Islet of Langerhans (tissue), 1 donor: ENCODE results near the gene SYDE1.

Experiments
- FAIRE-seq: peaks from one replicate; lab custom pipeline; 2011; peaks lifted over from hg19 to GRCh38; lab: Jason Lieb, UNC

Gene SYDE1

GRCh38 chr19:15124572-15125231 is 17.5 kb downstream of the SYDE1 start:
- no peak for FAIRE-seq

- peak; percentile 77 for FAIRE-seq
These were observed 18.2 kb downstream of the SYDE1 start for GRCh38 chr19:15125232-15126067.

- no peak for FAIRE-seq
These were observed 19.1 kb downstream of the SYDE1 start for GRCh38 chr19:15126131-15126910.

GRCh38 chr19:15128162-15128770 is 21.1 kb downstream of the SYDE1 start:
- FAIRE-seq, result no peak

- FAIRE-seq, result no peak
These were observed 22.8 kb downstream of the SYDE1 start for GRCh38 chr19:15129856-15130585.

DNA sequence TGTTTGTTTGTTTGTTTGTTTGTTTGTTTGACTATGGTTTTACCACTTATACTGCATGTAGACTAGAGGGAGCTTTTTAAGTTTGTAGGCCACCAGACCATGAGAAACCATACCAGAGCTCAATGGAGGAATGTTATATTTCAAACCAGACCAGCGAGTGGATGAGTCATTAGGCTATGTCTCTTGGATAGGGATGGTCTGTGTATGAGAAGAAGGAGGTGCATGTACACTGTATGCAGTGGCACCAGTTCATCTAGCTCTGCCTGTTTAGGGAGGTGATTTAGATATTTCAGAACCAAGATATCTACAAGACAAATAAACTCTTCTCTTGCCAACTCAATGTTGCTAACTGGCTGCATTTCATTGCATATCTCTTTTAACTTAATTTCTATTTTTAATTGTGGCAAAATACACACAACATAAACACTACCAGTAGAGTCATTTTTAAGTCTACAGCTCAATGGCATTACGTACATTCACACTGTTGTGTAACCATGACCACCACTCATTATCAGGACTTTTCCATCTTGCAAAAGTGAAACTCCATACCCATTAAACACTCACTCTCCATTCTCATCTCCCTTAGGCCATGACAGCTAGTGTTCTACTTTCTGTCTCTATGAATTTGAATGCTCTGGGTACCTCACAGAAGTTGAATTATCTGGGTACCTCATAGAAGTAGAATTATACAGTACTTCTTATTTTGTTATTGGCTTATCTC is 29.2 kb downstream of the SYDE1 start:
- no peak for FAIRE-seq

- no peak for FAIRE-seq
These were observed 30.6 kb downstream of the SYDE1 start for GRCh38 chr19:15137777-15138176.

DNA sequence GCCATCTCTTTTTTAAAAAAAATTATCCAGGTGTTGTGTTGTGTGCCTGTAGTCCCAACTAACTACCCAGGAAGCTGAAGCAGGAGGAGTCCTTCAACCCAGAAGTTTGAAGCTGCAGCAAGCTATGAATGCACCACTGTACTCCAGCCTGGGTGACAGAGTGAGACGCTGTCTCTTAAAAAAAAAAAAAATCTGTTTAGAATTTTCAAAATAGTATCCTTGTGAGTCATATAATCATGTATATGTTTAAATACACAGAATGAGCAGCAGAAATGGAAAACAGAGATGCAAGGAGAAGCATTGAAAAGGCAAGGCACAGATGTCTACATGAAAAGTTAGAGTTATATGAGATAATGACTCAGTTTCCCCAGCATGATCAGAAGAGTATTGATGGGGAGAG is 31.2 kb downstream of the SYDE1 start:
- no peak for FAIRE-seq

- FAIRE-seq, result no peak
These were observed 33.9 kb downstream of the SYDE1 start for GRCh38 chr19:15141143-15141542.

GRCh38 chr19:15142313-15142712 is 35.1 kb downstream of the SYDE1 start:
- FAIRE-seq, result no peak

- no peak for FAIRE-seq
These were observed 36.9 kb downstream of the SYDE1 start for GRCh38 chr19:15144046-15144646.

- FAIRE-seq, result no peak
These were observed 39.9 kb downstream of the SYDE1 start for GRCh38 chr19:15147090-15147489.

- FAIRE-seq, result no peak
These were observed 42.5 kb downstream of the SYDE1 start for GRCh38 chr19:15149737-15150136.

GRCh38 chr19:15154002-15154612 is 46.9 kb downstream of the SYDE1 start:
- FAIRE-seq, result no peak

- no peak for FAIRE-seq
These were observed 48.1 kb downstream of the SYDE1 start for GRCh38 chr19:15155296-15155695.

GRCh38 chr19:15156391-15156790 is 49.2 kb downstream of the SYDE1 start:
- no peak for FAIRE-seq

GRCh38 chr19:15159251-15159650 is 52.0 kb downstream of the SYDE1 start:
- FAIRE-seq, result no peak

- no peak for FAIRE-seq
These were observed 54.1 kb downstream of the SYDE1 start for GRCh38 chr19:15161028-15161984.
